ENCODE data around the gene NELL1.
"Not testable (repeated sequence)": the region's sequence is repeated elsewhere in the genome, so short reads cannot be mapped to it uniquely, and the experiment has no call there.

Gene NELL1

GRCh38 chr11:21180182-21180581 is 510.8 kb downstream of the NELL1 start:
- DNase-seq (ENCODE audit: low read depth in 1 of 2, low spot score in 1 of 2) = no peak

DNA sequence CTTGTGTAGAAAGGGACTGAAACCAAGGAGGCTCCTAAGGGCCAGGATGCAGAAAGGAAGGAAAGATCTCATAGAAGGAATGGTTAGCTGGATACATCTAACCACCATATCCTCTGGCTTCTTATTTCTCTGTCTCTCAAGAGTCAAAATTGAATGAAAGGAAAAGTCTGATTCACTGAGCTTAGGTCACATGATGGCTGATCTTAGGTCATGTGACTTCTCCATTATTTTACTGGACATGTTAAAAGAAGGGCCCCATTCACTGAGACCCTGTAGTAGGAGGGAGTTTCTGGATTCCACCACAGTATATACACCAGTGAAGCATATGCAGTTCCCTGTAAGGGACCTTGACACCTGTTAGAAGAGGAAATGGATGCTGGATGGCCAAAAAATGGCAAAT is 516.6 kb downstream of the NELL1 start:
- no peak for DNase-seq (ENCODE audit: low read depth in 1 of 2, low spot score in 1 of 2)

GRCh38 chr11:21190181-21190580 is 520.8 kb downstream of the NELL1 start:
- DNase-seq (ENCODE audit: low read depth in 1 of 2, low spot score in 1 of 2) = no peak

GRCh38 chr11:21195995-21196394 is 526.6 kb downstream of the NELL1 start:
- DNase-seq (ENCODE audit: low read depth in 1 of 2, low spot score in 1 of 2) = no peak

GRCh38 chr11:21198498-21198897 is 529.1 kb downstream of the NELL1 start:
- no peak for DNase-seq (ENCODE audit: low read depth in 1 of 2, low spot score in 1 of 2)

DNA sequence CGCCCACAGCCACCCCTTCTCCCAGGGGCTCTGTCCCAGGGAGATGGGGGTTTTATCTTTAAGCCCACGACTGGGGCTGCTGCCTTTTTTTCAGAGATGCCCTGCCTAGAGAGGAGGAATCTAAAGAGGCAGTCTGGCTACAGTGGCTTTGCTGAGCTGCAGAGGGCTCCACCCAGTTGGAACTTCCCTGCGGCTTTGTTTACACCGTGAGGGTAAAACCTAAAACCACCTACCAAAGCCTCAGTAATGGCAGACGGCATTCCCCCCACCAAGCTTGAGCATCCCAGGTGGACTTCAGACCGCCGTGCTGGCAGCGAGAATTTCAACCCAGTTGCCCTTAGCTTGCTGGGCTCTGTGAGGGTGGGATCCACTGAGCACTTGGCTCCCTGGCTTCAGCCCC is 535.8 kb downstream of the NELL1 start:
- DNase-seq (ENCODE audit: low read depth in 1 of 2, low spot score in 1 of 2) = no peak

GRCh38 chr11:21225860-21226259 is 556.5 kb downstream of the NELL1 start:
- DNase-seq (ENCODE audit: low read depth in 1 of 2, low spot score in 1 of 2) = no peak

- no peak for DNase-seq (ENCODE audit: low read depth in 1 of 2, low spot score in 1 of 2)
These were observed 559.8 kb downstream of the NELL1 start for GRCh38 chr11:21229224-21229623.

GRCh38 chr11:21250196-21250595 is 580.8 kb downstream of the NELL1 start:
- no peak for DNase-seq (ENCODE audit: low read depth in 1 of 2, low spot score in 1 of 2)

DNA sequence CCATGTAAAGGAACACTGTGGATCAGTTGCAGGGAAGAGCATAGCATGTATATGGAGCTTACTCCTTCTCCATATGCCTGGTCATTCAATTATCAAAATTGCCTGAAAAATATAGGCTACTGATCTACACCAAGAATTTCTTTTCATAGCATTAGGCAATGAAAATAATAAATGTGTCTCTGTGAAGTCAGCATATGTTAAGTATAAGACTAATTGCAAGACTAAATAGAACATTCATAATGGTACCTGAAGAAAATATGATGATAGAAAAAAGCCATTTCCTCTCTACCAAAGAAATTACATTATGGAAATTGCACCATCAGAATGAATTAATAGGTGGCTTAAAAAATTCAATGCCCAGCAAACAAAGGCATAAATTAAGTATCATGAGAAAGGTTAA is 584.7 kb downstream of the NELL1 start:
- no peak for DNase-seq (ENCODE audit: low read depth in 1 of 2, low spot score in 1 of 2)

GRCh38 chr11:21254790-21255189 is 585.4 kb downstream of the NELL1 start:
- DNase-seq (ENCODE audit: low read depth in 1 of 2, low spot score in 1 of 2) = no peak

DNA sequence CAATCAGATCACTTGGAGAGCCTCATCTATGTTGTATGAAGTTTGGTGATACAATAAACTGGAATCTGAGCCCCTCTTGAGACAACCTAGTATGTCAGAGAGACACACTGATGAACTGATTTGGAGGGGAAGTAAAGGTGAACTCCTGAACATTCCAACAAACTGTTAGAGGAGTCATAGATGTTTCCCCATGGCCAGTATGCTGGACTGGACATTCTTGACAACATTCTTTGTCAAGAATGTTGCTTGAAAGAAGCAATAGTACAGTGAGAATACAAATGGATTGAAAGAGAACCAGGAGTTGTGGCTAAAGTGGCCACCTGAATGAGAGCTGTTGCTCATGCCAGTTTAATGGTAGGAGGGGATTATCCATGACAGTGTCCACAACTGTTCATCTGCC is 588.1 kb downstream of the NELL1 start:
- DNase-seq (ENCODE audit: low read depth in 1 of 2, low spot score in 1 of 2) = no peak

GRCh38 chr11:21258414-21258813 is 589.0 kb downstream of the NELL1 start:
- DNase-seq (ENCODE audit: low read depth in 1 of 2, low spot score in 1 of 2) = no peak

DNA sequence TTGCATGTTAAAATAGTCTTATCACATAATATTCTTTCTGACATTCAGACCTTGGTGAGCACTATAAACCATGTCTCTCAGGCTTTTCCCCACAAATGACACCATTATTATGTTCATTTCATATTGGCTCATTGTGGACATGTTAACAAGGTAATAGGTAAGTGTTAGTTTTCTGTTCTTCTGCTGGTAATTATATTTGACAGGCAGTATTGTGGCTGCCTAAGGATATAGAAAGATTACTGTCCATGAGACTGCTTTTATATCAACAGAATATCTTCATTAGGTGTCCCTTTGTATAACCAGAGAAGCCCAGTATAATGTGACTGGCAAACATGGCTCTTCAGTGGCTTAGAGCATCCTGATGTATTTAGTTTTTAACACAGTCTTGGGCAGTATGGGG is 590.7 kb downstream of the NELL1 start:
- no peak for DNase-seq (ENCODE audit: low read depth in 1 of 2, low spot score in 1 of 2)

DNA sequence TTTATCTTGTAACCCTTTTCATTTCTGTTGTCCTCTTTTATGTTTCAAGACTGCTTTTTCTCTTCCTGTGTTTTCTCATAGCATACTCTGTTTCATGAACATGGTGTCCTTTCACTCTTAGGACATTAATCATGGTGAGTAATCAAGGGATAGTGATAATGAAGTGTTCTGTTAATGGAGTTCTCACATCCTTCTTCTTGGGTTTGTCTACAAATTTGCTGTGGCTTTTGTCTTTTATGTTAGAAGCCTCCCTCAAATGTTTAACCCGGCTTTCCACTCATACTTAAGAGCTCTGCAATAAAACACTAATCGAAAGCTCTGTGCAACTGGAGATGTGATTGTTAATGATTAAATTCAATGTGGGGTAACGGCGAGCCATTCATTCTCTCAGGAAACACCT is 593.6 kb downstream of the NELL1 start:
- DNase-seq (ENCODE audit: low read depth in 1 of 2, low spot score in 1 of 2) = no peak

- no peak for DNase-seq (ENCODE audit: low read depth in 1 of 2, low spot score in 1 of 2)
These were observed 594.7 kb downstream of the NELL1 start for GRCh38 chr11:21264125-21264524.

DNA sequence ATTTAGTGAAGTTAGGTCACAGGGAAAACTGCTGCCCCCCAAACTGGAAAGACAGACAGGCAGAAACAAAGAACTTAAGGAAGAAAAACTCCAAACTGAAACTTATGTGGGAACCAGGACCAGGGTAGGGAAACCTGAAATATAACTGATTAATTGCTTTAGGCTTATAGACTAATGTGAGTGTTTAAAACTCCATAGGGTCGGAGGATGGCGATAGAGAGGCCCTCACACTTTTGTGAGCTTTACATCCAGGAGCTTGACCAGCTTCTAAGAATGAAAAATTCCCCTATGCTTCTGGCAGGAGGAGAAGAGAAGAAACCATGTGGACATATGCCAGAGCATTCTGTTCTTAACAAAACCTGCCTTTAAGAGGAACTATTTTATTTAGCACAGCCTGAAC is 598.6 kb downstream of the NELL1 start:
- no peak for DNase-seq (ENCODE audit: low read depth in 1 of 2, low spot score in 1 of 2)

GRCh38 chr11:21272139-21272538 is 602.8 kb downstream of the NELL1 start:
- not testable (repeated sequence) for DNase-seq (ENCODE audit: low read depth in 1 of 2, low spot score in 1 of 2)

DNA sequence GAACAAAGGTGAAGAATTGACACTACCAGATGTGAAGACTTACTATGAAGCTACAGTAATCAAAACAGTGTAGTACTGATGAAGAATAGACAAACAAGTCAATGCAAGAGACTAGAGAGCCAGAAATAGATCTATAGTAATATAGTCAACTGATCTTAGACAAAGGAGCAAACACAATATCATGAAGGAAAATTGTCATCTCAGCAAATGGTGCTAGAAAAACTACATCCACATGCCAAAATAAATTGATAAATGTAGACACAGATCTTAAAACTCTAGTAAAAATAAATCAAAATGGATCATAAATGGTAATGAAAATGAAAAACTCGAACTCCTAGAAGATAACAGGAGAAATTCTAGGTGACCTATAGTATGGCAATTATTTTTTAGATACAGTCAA is 609.5 kb downstream of the NELL1 start:
- DNase-seq (ENCODE audit: low read depth in 1 of 2, low spot score in 1 of 2) = no peak

- DNase-seq (ENCODE audit: low read depth in 1 of 2, low spot score in 1 of 2) = no peak
These were observed 615.7 kb downstream of the NELL1 start for GRCh38 chr11:21285104-21285503.

- DNase-seq (ENCODE audit: low read depth in 1 of 2, low spot score in 1 of 2) = no peak
These were observed 620.3 kb downstream of the NELL1 start for GRCh38 chr11:21289686-21290085.

GRCh38 chr11:21295508-21295907 is 626.1 kb downstream of the NELL1 start:
- no peak for DNase-seq (ENCODE audit: low read depth in 1 of 2, low spot score in 1 of 2)

DNA sequence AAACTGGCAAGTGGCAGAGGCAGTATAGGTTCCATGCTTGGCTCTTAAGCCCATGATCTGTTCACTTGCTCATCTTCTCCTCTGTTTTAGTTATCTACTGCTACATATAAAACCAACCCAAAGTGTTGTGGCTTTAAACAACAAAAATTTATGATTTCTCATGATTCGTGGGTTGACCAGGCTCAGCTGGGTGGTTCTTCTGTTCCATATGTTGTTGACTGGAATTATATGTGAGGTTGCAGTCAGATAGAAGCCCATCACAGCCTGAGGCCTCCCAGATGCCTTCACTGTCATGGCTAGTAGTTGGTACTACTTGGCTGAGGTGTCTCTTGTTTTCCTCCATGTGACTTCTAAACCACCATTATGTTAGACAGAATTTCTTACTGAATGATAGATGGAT is 632.6 kb downstream of the NELL1 start:
- DNase-seq (ENCODE audit: low read depth in 1 of 2, low spot score in 1 of 2) = no peak

GRCh38 chr11:21306739-21307358 is 637.5 kb downstream of the NELL1 start:
- DNase-seq (ENCODE audit: low read depth in 1 of 2, low spot score in 1 of 2) = no peak

Measured in stimulated activated CD4-positive, alpha-beta T cell treated with anti-CD3 and anti-CD28 coated beads, Interleukin-15, amount 100 ng/mL, for 1 hour (primary cell).